Measurements from ENCODE around the gene H19.

H19 gene

DNA sequence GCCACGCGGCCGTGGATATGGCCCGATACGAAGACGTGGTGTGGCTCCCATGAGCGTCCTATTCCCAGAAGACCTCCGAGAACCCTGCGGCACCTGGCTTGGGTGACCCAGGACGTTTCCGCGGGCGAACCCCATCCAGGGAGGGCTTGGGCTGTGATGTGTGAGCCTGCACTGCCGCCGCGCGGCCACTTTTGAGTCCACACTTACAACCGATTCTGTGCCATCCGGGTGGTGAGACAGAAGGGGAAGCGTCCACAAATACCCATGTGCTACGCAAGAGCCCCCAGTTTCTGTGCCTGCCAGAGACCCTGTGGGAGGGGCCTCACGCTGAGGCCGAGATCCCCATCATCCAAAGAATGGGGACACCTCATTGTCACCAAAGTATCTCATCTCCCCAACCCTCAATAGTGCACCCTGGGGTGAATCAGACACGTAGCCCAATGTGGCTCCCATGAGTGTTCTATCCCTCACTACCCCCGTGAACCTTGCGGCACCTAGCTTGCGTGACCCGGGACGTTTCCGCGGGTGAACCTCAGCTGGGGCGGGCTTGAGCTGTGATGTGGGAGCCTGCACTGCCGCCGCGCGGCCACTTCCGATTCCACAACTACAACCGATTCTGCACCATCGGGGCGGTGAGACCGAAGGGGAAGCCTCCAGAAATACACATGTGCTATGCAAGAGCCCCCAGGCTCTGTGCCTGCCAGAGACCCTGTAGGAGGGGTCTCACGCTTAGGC is 4.6 kb upstream of the H19 start:
- TF ChIP-seq, protein P1, sequence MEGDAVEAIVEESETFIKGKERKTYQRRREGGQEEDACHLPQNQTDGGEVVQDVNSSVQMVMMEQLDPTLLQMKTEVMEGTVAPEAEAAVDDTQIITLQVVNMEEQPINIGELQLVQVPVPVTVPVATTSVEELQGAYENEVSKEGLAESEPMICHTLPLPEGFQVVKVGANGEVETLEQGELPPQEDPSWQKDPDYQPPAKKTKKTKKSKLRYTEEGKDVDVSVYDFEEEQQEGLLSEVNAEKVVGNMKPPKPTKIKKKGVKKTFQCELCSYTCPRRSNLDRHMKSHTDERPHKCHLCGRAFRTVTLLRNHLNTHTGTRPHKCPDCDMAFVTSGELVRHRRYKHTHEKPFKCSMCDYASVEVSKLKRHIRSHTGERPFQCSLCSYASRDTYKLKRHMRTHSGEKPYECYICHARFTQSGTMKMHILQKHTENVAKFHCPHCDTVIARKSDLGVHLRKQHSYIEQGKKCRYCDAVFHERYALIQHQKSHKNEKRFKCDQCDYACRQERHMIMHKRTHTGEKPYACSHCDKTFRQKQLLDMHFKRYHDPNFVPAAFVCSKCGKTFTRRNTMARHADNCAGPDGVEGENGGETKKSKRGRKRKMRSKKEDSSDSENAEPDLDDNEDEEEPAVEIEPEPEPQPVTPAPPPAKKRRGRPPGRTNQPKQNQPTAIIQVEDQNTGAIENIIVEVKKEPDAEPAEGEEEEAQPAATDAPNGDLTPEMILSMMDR (IDR thresholded peaks at IDR 0.05; ENCODE audit: low read depth, low read length), result no peak
- no peak overlapping the region for H3K4me3 ChIP-seq (ENCODE audit: low read depth, low read length)
- in situ Hi-C loops (cut with HindIII; ENCODE audit: low sequenced_read_pairs), result no loop called here
- no peak for DNase-seq (ENCODE audit: low read depth, low spot score)

DNA sequence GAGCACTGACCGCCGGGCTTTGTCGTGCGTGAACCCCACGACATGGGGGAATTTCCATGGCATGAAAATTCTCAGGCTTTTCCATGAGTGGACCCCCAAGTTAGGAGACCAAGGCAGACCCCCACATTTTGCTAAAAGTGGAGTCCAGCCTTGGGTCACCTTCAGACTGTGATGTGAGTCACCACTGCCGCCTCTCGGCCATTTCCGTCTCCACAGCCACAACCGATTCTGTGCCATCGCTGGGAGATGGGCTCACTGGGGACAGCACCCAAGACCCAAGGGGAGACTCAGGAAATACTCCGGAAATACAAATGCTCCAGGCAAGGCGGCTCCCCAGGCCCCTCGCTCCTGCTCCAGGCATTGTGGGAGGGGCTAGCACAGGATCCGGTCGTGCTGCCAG is 1.2 kb upstream of the H19 start:
- TF ChIP-seq, protein P1 (IDR thresholded peaks at IDR 0.05; ENCODE audit: low read depth, low read length), result no peak
- in situ Hi-C loops (cut with HindIII; ENCODE audit: low sequenced_read_pairs), result no loop called here
- DNase-seq (ENCODE audit: low read depth, low spot score), result no peak
- no peak overlapping the region for H3K4me3 ChIP-seq (ENCODE audit: low read depth, low read length)

DNA sequence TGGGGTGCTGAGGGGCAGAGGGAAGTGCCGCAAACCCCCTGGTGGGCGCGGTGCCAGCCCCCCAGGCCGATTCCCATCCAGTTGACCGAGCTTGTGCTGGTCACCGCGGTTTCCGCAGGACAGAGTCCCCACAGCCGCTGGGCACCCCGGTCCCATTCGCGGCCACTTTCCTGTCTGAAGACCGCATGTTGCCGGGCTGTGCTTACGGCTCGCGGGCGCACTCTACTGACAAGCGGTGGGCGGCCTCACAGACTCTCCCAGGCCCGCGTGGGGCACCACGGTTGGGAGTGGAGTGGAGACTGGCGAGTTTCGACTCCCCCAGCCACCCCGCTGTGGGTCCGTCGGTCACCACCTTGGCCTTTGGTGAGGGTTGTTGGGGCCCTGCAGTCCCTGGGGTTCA is 648 bp upstream of the H19 start:
- TF ChIP-seq, protein P1 (IDR thresholded peaks at IDR 0.05; ENCODE audit: low read depth, low read length), result no peak
- no peak for DNase-seq (ENCODE audit: low read depth, low spot score)
- in situ Hi-C loops (cut with HindIII; ENCODE audit: low sequenced_read_pairs), result no loop called here
- H3K4me3 ChIP-seq (ENCODE audit: low read depth, low read length), result no peak overlapping the region

DNA sequence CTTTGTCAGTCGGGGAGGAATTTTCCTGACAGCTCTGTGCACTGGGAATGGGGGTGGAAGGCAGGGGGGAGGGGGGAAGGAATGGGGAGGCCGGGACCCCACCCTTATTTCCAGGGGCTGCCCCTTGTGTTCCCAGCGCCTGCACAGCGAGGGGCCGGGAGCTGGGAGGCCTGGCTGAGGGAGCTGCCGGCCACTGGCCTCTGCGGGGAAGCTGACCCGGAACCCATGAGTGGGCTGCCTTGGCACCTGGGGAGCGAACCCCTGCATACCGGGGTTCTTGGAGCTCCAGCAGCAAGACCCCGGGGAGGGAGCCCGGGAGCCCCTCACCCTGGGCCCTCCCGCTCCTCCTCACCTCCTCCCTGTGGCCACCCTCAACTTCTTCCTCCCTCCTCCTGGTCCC is 3.5 kb downstream of the H19 start:
- no peak overlapping the region for H3K4me3 ChIP-seq (ENCODE audit: low read depth, low read length)
- DNase-seq (ENCODE audit: low read depth, low spot score), result no peak
- in situ Hi-C loops (cut with HindIII; ENCODE audit: low sequenced_read_pairs), result no loop called here
- TF ChIP-seq, protein P1 (IDR thresholded peaks at IDR 0.05; ENCODE audit: low read depth, low read length), result no peak

DNA sequence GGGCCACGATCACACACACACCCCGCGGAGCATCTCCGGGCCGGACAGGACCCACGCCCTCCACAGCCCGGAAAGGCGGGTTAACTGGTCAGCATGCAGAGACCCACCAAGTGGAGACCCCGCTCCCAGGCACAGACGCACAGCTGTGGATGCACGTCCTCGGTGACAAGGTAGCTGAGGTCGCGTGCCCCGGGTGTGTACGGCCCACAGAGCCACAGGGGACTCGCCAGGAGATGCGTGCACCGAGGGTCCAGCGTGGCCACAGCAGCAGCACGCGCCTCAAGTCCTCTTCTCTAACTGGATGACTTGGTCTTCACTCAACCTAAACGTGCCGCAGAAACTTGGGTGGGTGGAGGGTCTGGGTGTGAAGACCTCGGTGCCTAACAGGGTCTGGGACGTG is 5.5 kb downstream of the H19 start:
- no peak for DNase-seq (ENCODE audit: low read depth, low spot score)
- in situ Hi-C loops (cut with HindIII; ENCODE audit: low sequenced_read_pairs), result no loop called here
- TF ChIP-seq, protein P1 (IDR thresholded peaks at IDR 0.05; ENCODE audit: low read depth, low read length), result no peak
- H3K4me3 ChIP-seq (ENCODE audit: low read depth, low read length), result no peak overlapping the region

DNA sequence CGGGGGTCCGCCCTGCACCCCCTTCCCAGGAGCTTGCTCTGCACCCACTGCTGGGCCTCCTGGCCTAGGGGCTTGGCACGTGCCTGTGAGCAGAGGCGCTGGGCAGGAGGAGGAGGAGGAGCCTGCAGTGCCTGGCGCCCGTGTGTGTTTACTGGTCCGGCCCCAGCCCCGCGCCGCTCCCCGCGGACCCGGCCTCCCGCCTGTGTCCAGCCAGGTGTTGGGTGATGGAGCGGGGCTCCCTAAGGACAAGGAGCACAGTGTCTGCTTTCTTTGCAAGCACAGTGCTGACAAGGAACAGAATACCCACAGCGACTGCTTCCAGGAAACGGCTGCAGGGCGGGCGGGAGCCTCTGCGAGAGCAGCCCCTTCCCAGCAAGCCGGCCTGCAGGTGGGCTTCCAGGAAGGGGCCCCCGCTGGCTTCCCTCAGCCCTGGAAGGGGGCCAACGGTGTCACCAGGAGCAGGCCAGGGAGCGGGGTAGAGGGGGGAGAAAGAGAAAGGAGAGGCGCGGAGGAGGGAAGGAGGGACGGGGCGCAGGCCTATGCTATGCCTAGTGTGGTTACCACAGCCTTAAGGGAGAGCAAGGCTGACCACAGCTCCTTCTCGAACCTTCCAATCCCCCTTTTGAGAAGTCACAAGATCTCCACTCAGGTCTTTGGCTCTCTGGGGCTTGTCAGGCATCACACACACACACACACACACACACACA is 6.6 kb downstream of the H19 start:
- TF ChIP-seq, protein P1 (IDR thresholded peaks at IDR 0.05; ENCODE audit: low read depth, low read length), result no peak
- DNase-seq (ENCODE audit: low read depth, low spot score), result no peak
- in situ Hi-C loops (cut with HindIII; ENCODE audit: low sequenced_read_pairs), result no loop called here
- H3K4me3 ChIP-seq (ENCODE audit: low read depth, low read length), result no peak overlapping the region

Data from astrocyte of the spinal cord (primary cell).